ENCODE data around the gene DYSF.

The DYSF gene

DNA sequence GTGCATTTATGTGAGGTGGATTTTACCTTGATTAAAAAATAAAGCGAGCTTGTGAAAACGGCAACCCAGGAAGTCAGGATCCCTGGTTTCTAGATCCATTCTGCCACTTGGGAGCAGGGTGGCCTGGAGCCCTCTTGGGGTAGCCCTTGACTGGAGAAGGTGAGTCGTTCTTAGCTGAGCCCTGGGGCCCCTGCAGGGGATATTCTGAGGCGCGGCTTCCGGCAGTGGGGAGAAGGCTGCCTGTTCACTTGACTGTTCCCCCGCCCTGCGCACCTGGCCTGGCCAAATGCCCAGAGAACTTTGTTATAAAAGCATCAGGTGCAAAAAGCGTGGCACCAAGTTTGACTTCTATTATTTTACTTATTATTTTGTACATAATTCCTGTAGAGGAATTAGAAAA lies 221.9 kb downstream of the DYSF start:
- DNase-seq (ENCODE audit: low read depth): no peak

DNA sequence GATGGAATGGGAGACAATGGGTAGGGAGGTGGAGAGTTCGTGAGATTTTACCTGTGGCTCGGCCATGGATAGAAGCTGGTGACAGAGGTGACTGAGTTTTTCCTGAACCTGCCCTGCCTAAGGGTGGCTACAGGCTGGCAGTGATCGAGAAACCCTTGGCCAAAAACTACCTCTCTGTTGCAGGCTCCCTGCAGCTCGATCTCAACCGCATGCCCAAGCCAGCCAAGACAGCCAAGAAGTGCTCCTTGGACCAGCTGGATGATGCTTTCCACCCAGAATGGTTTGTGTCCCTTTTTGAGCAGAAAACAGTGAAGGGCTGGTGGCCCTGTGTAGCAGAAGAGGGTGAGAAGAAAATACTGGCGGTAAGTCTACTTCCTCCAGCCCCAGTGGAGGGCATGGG lies 225.5 kb downstream of the DYSF start:
- no peak for DNase-seq (ENCODE audit: low read depth)

DNA sequence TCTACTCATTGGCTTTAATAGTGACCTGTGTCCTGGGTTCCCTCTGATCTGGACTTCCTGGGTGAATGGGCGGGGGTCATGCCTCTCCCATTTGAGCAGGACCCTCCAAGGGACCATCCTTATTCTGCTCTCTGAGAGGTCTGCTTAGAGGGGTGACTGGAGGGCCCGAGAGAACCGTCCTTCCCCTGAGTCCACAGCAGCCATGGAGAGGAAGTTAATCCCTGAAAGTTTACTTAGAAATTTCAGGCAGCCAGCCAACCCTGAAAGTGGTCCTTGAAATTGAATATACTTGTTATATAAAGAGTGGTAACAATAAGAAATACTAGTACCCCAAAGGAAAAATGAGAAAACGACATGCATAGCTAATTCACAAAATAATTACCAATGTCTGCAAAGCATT lies 226.1 kb downstream of the DYSF start:
- DNase-seq (ENCODE audit: low read depth): no peak

DNA sequence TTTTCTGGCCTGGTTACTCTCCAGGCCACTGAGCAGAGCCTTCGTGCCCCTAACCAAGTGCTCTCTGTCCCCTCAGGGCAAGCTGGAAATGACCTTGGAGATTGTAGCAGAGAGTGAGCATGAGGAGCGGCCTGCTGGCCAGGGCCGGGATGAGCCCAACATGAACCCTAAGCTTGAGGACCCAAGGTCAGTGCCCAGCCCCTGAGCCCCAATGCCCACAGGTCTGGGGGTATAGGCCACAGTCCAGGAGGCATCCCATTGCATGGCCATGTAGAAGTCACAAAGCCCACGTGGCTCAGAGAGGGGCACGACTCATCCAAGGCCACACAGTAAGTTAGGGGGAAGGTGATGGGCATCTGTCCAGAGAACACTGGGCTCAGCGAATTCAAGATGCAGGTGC lies 227.6 kb downstream of the DYSF start:
- DNase-seq (ENCODE audit: low read depth): no peak

DNA sequence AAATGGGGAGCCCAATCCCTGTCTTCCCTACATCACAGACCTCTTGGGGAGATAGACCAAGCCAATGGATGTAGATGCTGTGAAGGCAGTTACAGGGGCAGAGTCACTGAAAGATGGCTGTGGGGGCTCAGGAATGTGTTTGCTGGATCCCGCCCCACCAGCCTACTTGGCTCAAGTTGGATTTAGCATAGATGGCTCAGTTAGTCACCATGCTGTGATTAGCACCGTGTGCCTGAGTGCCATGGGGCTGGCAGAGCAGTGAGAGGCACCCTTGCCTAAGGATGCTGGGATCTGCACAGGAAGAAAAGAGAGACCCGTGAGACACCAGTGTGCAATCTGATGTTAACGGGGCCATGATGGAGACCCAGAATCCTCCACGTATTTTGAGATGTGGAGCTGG lies 228.3 kb downstream of the DYSF start:
- no peak for DNase-seq (ENCODE audit: low read depth)

DNA sequence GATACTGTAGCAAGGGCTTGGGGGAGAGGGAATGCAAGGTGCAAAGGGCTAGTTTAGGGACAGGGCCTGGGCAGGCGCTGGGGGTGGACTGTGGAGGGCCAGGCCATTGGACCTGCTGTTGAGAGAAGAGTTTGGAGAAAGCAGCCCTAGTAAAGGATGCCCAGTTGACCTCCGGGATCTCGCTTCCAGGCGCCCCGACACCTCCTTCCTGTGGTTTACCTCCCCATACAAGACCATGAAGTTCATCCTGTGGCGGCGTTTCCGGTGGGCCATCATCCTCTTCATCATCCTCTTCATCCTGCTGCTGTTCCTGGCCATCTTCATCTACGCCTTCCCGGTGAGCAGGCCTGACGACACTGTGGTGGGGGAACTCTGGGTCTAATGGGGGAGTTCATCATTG lies 229.0 kb downstream of the DYSF start:
- no peak for DNase-seq (ENCODE audit: low read depth)

DNA sequence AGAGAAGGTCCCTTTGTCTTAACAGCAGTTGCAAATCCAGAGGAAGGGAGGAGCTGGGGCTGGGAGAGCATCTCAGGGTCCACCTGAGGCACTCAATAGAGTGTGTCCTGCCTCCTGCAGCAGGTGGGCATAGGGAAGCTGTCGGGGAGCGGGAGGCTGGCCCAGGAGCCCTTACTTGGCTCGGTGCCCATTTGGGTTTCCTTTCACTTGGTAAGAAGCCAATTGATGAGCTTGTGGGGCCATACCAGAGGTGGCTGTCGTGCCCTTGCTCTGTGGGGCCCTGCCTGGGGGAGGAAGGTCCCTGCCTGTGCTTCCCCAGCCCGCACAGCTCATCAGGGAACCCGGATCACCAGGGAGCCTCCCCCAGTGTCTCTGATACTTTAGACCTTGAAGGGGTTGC lies 229.7 kb downstream of the DYSF start:
- no peak for DNase-seq (ENCODE audit: low read depth)

DNA sequence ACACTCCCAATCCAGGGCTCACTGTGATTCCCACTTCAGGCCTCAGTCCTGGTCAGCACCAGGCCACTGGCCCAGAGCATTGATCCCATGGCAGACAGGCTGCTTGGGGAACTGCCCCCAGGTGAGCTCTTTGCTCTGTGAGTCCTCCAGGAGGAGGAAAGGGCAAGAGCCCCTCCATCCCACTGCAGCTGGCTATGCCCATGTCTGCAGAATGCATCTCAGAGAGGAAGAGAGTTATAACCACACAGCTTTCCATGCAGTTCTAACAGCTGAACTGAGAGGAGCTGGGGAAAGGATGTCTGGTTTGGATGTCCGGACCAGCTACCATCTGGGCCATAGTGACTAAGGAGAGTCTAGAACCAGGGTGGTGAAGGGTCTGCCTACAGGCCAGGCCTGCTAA lies 230.3 kb downstream of the DYSF start:
- DNase-seq (ENCODE audit: low read depth): no peak

DNA sequence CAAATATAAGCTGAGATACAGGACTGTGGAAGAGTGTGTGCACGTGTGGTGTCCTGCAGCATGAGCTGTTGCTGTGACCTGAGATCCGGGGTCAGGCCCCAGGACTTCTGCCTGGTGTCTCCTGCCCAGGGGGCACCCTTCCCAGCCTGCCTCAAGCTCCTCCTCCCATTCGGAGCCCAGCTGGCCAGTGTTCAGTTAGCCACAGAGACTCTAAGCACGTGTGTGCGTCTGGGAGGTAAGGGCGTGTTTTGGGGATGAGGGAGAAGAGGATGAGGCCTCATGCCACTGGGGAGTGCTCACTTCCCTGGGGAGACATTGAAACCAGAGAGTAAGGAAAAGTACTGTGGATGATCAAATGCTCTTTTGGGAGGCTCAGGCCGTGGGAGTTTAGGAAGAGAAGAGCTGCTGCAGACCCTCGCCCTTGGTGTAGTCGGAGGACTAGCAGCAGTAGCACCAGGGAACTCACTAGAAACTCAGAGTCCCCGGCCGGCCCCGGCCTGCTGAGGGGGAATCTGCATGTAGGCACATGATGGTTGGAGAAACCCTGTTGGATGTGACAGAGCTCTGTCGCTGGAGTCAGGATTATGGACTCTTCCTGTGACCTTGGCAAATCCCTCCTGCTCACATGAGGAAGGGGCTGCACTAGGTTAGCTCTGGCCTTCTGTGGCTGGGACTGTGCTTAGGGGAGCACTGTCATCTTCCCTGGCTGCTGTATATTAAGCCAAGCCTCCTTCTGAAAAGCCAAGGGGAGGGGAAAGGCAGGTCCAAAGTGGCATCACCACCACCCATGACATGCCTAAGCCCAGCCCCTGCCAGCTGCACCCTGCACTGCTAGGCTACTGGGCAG lies 231.1 kb downstream of the DYSF start:
- no peak for DNase-seq (ENCODE audit: low read depth)

DNA sequence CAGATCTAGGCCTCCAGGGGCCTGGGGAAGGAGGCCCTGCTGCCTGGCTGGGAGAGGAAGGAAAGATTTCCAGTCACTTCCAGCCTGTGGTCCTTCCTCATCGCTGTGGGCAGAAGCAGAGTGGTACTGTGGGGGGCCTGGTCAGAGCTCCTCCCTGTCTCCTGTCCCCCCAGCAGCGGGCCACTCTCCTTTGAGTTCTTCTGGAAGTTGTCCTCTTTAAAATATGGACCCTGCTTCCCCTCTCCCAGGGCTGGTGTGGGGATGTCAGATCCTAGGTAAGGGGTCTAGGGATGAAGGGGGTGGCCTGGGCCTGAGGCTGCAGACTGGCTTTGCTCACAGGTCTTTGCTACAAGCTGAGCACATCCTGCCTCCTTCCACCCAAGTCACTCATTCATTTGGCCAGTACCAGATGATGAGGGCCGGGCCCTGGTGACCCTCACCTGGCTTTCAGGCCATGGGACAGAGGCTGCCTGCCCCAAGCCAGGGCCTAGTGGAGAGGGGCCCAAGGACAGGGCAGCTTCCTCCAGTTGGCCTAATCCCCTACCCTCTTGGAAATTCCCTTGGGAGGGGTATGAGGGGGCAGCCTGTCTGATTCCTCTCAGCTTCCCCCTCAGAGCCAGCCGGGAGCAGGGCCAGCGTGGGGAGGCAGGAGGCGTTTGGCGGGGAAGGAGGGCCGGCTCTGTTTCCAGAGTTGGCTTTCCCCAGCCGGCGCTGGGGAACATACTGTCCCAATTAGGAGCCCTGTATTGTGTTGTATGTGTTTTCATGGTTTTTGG lies 231.9 kb downstream of the DYSF start:
- no peak for DNase-seq (ENCODE audit: low read depth)

DNA sequence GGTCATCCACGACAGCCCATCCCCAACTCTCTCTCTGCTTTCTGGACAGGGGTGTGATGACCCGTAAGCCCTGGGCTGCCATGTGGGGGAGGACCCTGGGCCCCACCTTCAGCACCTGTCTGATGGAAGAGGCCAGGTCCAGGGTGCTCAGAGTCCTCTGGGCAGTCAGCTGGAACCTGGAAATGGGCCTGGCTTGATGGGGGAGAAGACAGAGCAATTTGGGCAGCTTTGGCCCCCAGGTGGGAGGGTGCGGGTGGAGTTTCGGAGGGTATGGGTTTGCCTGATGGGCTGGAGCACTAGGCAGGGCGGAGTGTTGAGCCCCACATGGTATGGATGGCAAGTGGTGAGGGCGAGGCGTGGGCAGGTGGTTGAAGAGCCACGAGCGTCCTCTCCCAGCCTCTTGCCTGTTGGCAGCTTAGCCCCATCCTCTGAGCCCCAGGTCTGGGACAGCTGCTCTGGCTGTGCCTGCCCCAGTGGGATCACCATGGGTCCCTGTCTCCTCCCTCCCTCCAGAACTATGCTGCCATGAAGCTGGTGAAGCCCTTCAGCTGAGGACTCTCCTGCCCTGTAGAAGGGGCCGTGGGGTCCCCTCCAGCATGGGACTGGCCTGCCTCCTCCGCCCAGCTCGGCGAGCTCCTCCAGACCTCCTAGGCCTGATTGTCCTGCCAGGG lies 232.7 kb downstream of the DYSF start:
- no peak for DNase-seq (ENCODE audit: low read depth)

DNA sequence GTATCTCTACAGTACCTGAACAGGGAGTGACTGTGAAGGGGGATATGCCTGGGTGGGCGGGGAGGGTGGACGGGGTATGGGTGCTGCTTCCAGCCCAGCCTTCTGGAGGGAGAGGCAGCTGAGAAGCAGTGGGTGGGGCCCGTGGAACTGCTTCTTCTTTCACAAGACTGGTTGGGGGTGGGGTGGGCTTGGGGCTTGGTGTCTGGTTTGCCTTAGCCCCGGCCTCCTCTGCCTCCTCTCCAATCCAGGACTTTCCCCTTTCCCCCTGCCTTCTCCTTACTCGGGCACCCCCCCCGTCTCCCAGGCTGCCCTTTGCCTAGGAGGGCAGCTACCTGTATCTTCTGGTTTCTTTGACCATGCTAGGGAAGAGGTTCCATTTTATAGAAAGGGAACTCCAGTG lies 233.4 kb downstream of the DYSF start:
- no peak for DNase-seq (ENCODE audit: low read depth)

DNA sequence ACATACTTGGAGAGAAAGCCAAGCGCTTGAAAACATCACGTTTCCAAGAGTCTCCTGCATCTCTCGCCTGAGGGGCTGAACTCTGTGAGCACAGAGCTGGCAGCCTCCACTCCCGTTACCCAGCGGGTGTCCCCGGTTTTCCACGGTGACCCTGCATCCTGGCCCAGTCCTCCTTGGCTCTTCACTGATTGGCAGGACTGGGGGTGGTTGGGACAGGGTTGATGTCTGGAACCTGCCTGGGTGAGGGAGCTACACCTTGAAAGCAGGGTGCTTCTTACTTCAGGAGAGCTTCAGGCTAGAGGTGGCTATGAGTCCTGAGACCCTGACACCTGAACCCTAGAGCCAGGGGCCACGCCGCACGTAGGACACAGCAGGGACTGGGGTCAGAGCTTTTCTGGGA lies 234.1 kb downstream of the DYSF start:
- DNase-seq (ENCODE audit: low read depth): no peak

DNA sequence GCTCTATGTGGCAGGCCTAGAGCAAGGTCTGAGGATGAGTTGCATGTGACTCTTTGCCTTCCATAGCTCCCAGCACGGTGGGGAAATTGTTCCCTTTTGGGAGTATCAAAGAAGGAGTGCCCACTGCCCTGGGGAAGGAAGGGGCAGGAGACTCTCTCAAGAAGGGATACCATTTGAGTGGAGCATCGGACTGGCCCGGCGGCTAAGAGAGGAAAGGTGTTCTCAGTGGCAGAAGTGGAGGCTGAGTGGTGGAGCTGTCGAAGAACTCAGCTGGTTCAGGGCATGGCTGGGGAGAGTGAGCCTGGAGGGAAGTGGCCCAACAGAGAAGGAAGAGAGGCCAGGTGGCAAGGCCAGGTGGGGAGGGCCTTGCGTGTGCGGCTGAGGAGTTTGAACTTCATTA lies 235.2 kb downstream of the DYSF start:
- DNase-seq (ENCODE audit: low read depth): no peak

DNA sequence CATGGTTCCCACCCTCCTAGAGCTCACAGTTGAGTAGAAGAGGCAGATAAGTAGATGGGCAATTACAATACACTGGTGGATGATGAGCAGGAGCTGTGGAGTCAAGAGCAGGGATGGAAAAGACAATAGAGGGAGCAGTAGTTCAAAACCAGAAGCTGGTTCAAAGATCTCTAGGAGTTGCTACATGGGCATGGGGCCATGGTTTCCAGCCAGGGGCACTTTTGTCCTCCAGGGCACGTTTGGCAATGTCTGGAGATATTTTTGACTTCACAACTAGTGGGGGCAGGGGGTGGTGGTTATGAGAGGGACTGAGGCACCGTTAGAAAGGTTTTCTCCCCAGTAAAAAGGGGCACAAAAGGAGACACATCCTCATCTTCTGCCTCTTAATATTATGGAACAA lies 236.0 kb downstream of the DYSF start:
- DNase-seq (ENCODE audit: low read depth): no peak

DNA sequence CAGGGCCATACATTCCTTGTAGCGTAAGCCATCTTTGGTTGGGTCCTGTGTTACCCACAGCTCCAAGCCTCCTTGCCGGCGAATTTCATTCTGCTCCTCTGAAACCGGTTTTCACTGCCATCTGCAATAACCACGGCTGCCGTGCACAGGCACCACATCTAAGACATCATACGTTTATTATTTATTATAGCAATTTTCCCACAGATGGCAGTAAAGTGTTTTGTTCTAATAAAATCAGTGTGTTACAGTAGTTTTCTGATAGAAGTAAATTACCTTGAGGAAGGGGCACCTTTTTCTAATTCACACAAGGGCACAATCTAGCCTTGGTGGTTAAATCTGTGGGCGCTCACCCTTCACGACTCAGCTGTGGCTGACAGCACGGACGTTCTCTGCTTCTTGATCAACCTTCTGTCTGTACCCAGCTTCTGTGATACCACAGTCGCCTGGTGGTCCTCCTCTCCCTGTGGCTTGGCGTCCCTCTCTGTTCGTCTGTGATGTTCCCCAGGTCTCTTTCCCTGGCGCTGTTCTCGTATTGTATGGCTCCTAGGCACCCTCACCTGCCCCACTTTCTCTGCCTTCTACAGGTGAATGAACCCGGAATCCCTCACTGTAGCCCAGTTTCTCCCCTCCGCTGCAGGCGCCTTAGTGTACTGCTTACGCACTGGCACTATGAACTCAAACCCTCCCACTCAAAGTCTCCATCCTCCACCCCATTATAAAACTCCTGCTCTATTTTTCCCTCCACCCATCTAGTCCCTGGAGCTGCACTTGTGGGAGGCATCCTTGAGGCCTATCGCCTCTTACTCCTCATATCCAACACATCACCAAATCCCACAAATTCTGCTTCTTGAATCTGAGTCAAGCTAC lies 236.8 kb downstream of the DYSF start:
- DNase-seq (ENCODE audit: low read depth): no peak

DNA sequence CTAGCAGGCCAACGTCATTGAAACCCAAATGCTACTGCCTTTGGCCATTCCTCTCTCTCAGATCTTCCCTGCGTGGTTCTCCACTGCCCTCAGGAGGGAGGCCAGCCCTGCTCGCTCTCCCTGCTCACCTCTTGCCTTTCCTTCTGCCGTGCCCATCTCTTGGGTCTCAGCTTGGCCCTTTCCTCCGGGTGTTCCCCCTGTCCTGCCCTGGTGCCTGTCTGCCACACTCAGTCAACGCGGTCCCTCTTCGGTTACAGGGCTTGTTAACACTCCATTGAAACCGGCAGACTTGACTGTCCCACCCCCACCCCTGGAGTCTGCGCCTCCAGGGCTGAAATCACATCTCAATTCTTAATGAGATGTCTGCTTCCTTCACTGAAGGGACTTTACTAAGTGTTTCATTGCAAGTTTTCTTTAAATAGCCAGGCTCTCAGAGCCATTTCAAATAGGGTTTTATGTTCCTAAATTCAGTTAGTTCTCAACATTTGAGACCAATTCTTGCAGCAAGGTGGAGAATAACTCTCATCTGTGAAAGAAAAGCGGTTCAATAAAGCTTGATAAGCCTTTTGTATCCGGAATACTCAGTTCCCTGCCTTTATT lies 237.6 kb downstream of the DYSF start:
- DNase-seq (ENCODE audit: low read depth): no peak

DNA sequence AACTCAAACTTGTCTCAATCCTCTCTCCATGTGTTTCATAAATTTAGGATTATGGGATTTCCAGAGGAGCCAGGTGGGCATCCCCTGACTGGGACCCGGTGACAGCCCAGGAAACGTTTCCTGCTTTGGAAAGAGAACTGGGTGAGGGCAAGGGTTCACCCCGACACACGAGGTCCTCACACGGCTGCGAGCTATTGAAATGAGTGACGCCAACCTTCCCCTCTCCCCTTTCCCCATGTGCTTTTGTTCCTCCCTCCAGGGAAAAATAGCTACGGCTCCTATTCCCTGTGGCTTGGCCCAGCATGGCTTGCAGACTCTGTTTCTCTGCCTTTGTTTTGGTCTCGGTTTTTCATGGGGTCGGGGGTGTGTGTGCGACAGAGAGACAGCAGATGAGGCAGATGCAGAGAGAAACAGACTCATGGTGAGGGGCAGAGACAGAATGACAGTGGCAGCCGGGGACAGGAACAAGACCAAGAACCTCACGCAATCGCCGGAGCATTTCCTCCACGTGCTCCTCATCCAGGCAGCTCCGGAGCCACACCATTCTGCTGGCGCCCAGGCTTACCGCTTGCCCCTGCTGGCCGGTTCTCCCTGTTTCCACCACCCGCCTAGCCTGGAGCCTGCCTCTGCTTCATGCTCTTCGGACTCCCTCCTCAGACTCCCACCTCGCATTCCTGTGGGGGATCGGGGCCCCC lies 238.5 kb downstream of the DYSF start:
- no peak for DNase-seq (ENCODE audit: low read depth)

DNA sequence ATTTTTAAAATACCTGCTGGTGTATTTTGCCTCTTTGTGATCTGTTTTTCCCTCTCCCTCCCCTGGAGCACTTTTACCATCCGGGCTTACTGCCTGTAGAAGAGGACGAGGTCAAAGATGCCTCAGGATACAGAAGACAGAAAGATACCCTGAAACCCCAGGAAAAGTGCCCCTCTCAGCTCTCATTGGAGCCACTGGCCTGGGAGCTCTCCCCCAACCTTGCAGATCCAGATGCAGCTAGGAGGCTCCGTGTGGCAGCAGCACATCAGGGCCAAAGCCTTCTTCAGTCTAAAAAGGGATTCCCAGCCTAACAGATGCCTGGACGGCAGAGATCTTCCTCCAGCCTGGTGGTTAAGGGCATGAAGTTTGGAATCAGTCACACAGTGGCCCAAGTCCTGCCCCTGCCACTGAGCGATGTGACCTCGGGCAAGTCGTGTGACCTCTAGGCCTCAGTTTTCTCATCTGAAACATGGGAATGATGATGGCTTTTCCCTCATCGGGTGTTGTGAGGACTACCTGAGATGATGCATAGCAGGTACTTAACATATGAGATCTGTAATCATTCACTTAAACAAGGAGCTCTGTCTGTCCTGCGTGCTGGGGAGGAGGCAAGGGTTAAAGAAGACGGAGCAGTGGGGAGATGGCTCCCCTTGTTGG lies 239.4 kb downstream of the DYSF start:
- no peak for DNase-seq (ENCODE audit: low read depth)

Measured in CMK (cell line).